Fibroblast of lung (primary cell): ENCODE measurements around the gene HSPA9. TPM values are rescaled to one million over a fixed set of nuclear protein-coding genes. Genes with fewer than 3 reads are reported as not detected.

Experiments
- DNase-seq, 2 donors: peaks; one replicate each; pipeline versions ENCODE4 v3.0.0 to v3.0.0-alpha.2; 2010; ENCODE audit warnings: low read depth in 2 of 2
- H2AFZ ChIP-seq: 2 replicates; pipeline ENCODE4 v1.5.1; 2012; ENCODE audit warnings: low read length, control low read depth, inconsistent platforms
- H3K27ac ChIP-seq: 2 replicates; pipeline ENCODE4 v1.5.1; 2011; ENCODE audit warnings: low read length, control low read depth; ENCODE audit not compliant: insufficient read depth
- H3K27me3 ChIP-seq: 2 replicates; pipeline ENCODE4 v1.5.1; 2011; ENCODE audit warnings: mild to moderate bottlenecking, low read length; ENCODE audit not compliant: control insufficient read depth, insufficient read depth
- H3K36me3 ChIP-seq: 2 replicates; pipeline ENCODE4 v1.5.1; 2011; ENCODE audit warnings: low read length; ENCODE audit not compliant: control insufficient read depth, insufficient read depth
- H3K4me1 ChIP-seq: 2 replicates; pipeline ENCODE4 v1.5.1; 2011; ENCODE audit warnings: low read length; ENCODE audit not compliant: control insufficient read depth, insufficient read depth; ENCODE audit errors: extremely low read depth
- H3K4me2 ChIP-seq: 2 replicates; pipeline ENCODE4 v1.5.1; 2011; ENCODE audit warnings: low read length, control low read depth; ENCODE audit not compliant: insufficient read depth; ENCODE audit errors: extremely low read depth
- H3K4me3 ChIP-seq, 4 experiments: fragments of 200-600 bp in 1 of 4; sonication (generic) in 1 of 4; replicated peaks in 1 of 4; 2 replicates each; pipeline ENCODE4 v1.5.1; 2011 to 2016; ENCODE audit warnings: low read length in 4 of 4, low read depth in 3 of 4, mild to moderate bottlenecking in 3 of 4, control low read depth in 2 of 4, inconsistent platforms in 1 of 4, mixed read lengths in 1 of 4; ENCODE audit not compliant: insufficient read depth in 1 of 4; ENCODE audit errors: control extremely low read depth in 1 of 4
- H3K79me2 ChIP-seq: 2 replicates; pipeline ENCODE4 v1.5.1; 2012; ENCODE audit warnings: mild to moderate bottlenecking, low read length, inconsistent platforms; ENCODE audit not compliant: control insufficient read depth, insufficient read depth
- H3K9ac ChIP-seq: 2 replicates; pipeline ENCODE4 v1.5.1; 2011; ENCODE audit warnings: mild to moderate bottlenecking, low read length, control low read depth; ENCODE audit not compliant: insufficient read depth
- H3K9me3 ChIP-seq: 2 replicates; pipeline ENCODE4 v1.5.1; 2012; ENCODE audit warnings: low read depth, low read length; ENCODE audit not compliant: control insufficient read depth, insufficient read depth
- H4K20me1 ChIP-seq: 2 replicates; pipeline ENCODE4 v1.5.1; 2011; ENCODE audit warnings: low read length; ENCODE audit not compliant: control insufficient read depth, insufficient read depth; ENCODE audit errors: extremely low read depth
- CTCF ChIP-seq, 2 donors: IDR thresholded peaks in 1 of 2; conservative IDR thresholded peaks in 1 of 2; 1 replicate in 1 of 2; 2 replicates in 1 of 2; pipeline ENCODE4 v1.5.1; 2011 to 2012; ENCODE audit warnings: low read length in 2 of 2, control low read depth in 1 of 2, inconsistent platforms in 1 of 2, low read depth in 1 of 2, mild to moderate bottlenecking in 1 of 2
- EZH2 ChIP-seq: IDR thresholded peaks from 2 replicates; pipeline ENCODE4 v1.5.1; 2012; ENCODE audit warnings: low read length, control low read depth, mild to moderate bottlenecking; ENCODE audit errors: missing control alignments
- polyA plus RNA-seq, 2 donors: library from polyadenylated mRNA; depleted of rRNA in 1 of 2; stranded (reverse) in 1 of 2; unstranded in 1 of 2; fragments of >200 nt; gene quantifications; 2 replicates each; pipeline ENCODE4 v1.2.1, GENCODE V29; 2011 to 2012; ENCODE audit warnings: missing spikeins in 1 of 2
- total RNA-seq: library from RNA; depleted of rRNA; stranded (reverse); fragments of >200 nt; gene quantifications from 2 replicates; pipeline ENCODE4 v1.2.1, GENCODE V29; 2014

Gene HSPA9
- total and polyA plus RNA-seq, 2 donors (not counting 1 experiment from before 2014, with no cell fraction given) = 148 to 522 TPM

GRCh38 chr5:138611678-138612218 is 36.5 kb upstream of the HSPA9 start:
- no peaks in the 10 kb centered on the region for H3K9me3 ChIP-seq
- peaks cover 2% of the 10 kb centered on the region for H3K27me3 ChIP-seq
- no peak overlapping the region for H3K27ac ChIP-seq
- no peaks in the 10 kb centered on the region for H3K36me3 ChIP-seq
- H3K79me2 ChIP-seq = no peaks in the 10 kb centered on the region
- TF ChIP-seq EZH2 = no peak
- TF ChIP-seq CTCF (conservative IDR thresholded peaks at IDR 0.05 in 1 of 2, IDR thresholded peaks at IDR 0.05 in 1 of 2; ENCODE audit: low read depth in 1 of 2, low read length in 2 of 2) = no peak
- H2AFZ ChIP-seq = peak overlapping the region; percentile 56
- no peak overlapping the region for H3K4me2 ChIP-seq
- peak overlapping the region in 2 of 4 experiments; percentile 14 to 47 for H3K4me3 ChIP-seq
- H3K9ac ChIP-seq = no peak overlapping the region
- H3K4me1 ChIP-seq = peaks cover 2% of the 10 kb centered on the region
- peak in 1 of 2 donors; percentile 60 for DNase-seq
- no peaks in the 10 kb centered on the region for H4K20me1 ChIP-seq

- peak overlapping the region in 2 of 4 experiments; percentile 14 to 47 for H3K4me3 ChIP-seq
These were observed 35.9 kb upstream of the HSPA9 start for GRCh38 chr5:138610918-138611677.

More at GRCh38 chr5:138610918-138611677, 35.9 kb upstream of the HSPA9 start:
- DNase-seq = peak in 1 of 2 donors; percentile 4
- no peaks in the 10 kb centered on the region for H3K9me3 ChIP-seq
- H4K20me1 ChIP-seq = no peaks in the 10 kb centered on the region
- H3K79me2 ChIP-seq = no peaks in the 10 kb centered on the region
- no peak overlapping the region for H3K9ac ChIP-seq
- H3K36me3 ChIP-seq = no peaks in the 10 kb centered on the region
- TF ChIP-seq CTCF (conservative IDR thresholded peaks at IDR 0.05 in 1 of 2, IDR thresholded peaks at IDR 0.05 in 1 of 2; ENCODE audit: low read depth in 1 of 2, low read length in 2 of 2) (peak in 1 of 2 donors; percentile 11), EZH2 (no peak)
- H2AFZ ChIP-seq = peak overlapping the region; percentile 56
- no peak overlapping the region for H3K27ac ChIP-seq
- peaks cover 2% of the 10 kb centered on the region for H3K4me1 ChIP-seq
- peaks cover 4% of the 10 kb centered on the region for H3K27me3 ChIP-seq
- peak overlapping the region; percentile 13 for H3K4me2 ChIP-seq
